Activated B cell treated with CpG ODN at 0.5 μM for 24 hours (primary cell): Measurements from ENCODE around the gene AKAP8L. TPM values are rescaled to one million over a fixed set of nuclear protein-coding genes. Genes with fewer than 3 reads are reported as not detected.
"Not testable (repeated sequence)": the region's sequence is repeated elsewhere in the genome, so short reads cannot be mapped to it uniquely, and the experiment has no call there.

Experiments used
- ATAC-seq: fragments of 200-7000 bp; cut with Tn5 transposase; one replicate; pipeline ENCODE4 v1.10.0; 2021; ENCODE audit warnings: low read depth, mild to moderate bottlenecking, moderate library complexity
- CTCF ChIA-PET: fragments of 350-600 bp; sonication (Branson Sonifier 250); formaldehyde crosslinking; loops from one replicate; lab custom pipeline; 2021; ENCODE audit warnings: antibody characterized with exemption; lab: Charles Lee
- POLR2A ChIA-PET: fragments of 350-600 bp; sonication (Branson Sonifier 250); formaldehyde crosslinking; loops from one replicate; lab custom pipeline; 2021; ENCODE audit warnings: antibody characterized with exemption; lab: Charles Lee
- DNase-seq: peaks from one replicate; pipeline ENCODE4 v3.0.0; 2022
- H3K27ac Mint-ChIP-seq: one replicate; pipeline ENCODE4 v1.8.0; 2020; ENCODE audit warnings: mixed read lengths
- H3K27me3 Mint-ChIP-seq: one replicate; pipeline ENCODE4 v1.8.0; 2021; ENCODE audit warnings: mixed read lengths
- H3K36me3 Mint-ChIP-seq: one replicate; pipeline ENCODE4 v1.8.0; 2021; ENCODE audit warnings: low read depth, mixed read lengths
- H3K4me1 Mint-ChIP-seq: one replicate; pipeline ENCODE4 v1.8.0; 2021; ENCODE audit warnings: mixed read lengths
- H3K4me3 Mint-ChIP-seq: one replicate; pipeline ENCODE4 v1.8.0; 2020; ENCODE audit warnings: mild to moderate bottlenecking, mixed read lengths
- H3K9me3 Mint-ChIP-seq: one replicate; pipeline ENCODE4 v1.8.0; 2020; ENCODE audit warnings: mixed read lengths
- CTCF ChIP-seq: fragments of 200-600 bp; IDR thresholded peaks from one replicate; pipeline ENCODE4 v1.8.0; 2022; ENCODE audit warnings: antibody characterized with exemption, mild to moderate bottlenecking
- intact Hi-C: fragments of 100-400 bp; cut with micrococcal nuclease; formaldehyde crosslinking; loops from one replicate; pipeline ENCODE4 v1.15.1; 2024
- total RNA-seq: library from RNA; stranded (reverse); gene quantifications from 2 replicates; pipeline ENCODE4 v1.2.3, GENCODE V29; 2022

AKAP8L gene
- total RNA-seq, 1 donor from 2014 or later, result 163 TPM

- ChIA-PET CTCF (no interaction called here), POLR2A (no interaction called here)
- Mint-ChIP-seq H3K4me3 (no peak overlapping the region), H3K36me3 (peaks cover 78% of the 10 kb centered on the region), H3K4me1 (no peaks in the 10 kb centered on the region), H3K27me3 (no peaks in the 10 kb centered on the region), H3K9me3 (no peaks in the 10 kb centered on the region), H3K27ac (no peak overlapping the region)
- no peak for ATAC-seq
- no peak for DNase-seq
- no peak for TF ChIP-seq CTCF
- intact Hi-C loops, result no loop called here
These were observed 53.5 kb downstream of the AKAP8L start for GRCh38 chr19:15365264-15365663.

DNA sequence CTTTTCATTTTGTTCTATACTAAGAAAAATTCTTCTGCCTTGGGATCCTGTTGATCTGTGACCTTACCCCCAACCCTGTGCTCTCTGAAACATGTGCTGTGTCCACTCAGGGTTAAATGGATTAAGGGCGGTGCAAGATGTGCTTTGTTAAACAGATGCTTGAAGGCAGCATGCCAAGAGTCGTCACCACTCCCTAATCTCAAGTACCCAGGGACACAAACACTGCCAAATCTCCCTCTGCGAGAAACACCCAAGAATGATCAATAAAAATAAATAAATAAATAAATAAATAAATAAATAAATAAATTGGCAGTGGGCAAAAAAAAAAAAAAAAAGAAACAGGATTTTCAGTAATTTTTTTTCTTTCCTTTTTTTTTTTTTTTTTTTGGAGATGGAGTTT is 55.0 kb downstream of the AKAP8L start:
- CTCF ChIA-PET, H3K4me3 Mint-ChIP-seq, DNase-seq, ATAC-seq, H3K4me1 Mint-ChIP-seq, H3K27ac Mint-ChIP-seq, H3K27me3 Mint-ChIP-seq, intact Hi-C loops, H3K9me3 Mint-ChIP-seq: not testable (repeated sequence)
- POLR2A ChIA-PET, result interaction anchor here (0.7 kb wide), 1 partner anchor 24 kb away, joined by 7 read pairs; no protein-coding TSS in a partner anchor
- H3K36me3 Mint-ChIP-seq, result peaks cover 75% of the 10 kb centered on the region

- H3K4me1 Mint-ChIP-seq, ATAC-seq, DNase-seq, H3K27ac Mint-ChIP-seq, POLR2A ChIA-PET, intact Hi-C loops, H3K27me3 Mint-ChIP-seq, H3K4me3 Mint-ChIP-seq, H3K9me3 Mint-ChIP-seq, CTCF ChIA-PET: not testable (repeated sequence)
- H3K36me3 Mint-ChIP-seq, result peaks cover 75% of the 10 kb centered on the region
These were observed 55.7 kb downstream of the AKAP8L start for GRCh38 chr19:15363048-15363447.

DNA sequence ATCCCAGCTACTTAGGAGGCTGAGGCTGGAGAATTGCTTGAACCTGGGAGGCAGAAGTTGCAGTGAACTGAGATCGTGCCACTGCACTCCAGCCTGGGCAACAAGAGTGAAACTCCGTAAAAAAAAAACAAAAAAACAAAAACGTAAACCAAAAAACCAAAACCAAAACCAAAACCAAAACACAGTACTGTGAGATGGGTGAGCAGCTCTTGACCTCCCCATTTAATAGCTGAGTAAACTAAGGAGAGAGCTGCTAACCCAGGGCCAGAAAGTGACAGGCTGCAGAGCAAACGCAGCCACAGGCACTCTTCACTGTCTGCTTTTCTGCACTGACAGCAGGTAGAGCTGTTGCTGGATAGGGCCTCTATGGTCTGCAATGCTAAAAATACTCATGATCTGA is 58.8 kb downstream of the AKAP8L start:
- H3K27me3 Mint-ChIP-seq, H3K9me3 Mint-ChIP-seq, H3K4me1 Mint-ChIP-seq, ATAC-seq, CTCF ChIA-PET, intact Hi-C loops, DNase-seq, H3K27ac Mint-ChIP-seq, H3K4me3 Mint-ChIP-seq: not testable (repeated sequence)
- POLR2A ChIA-PET, result interaction anchor here (0.6 to 3.9 kb wide), 3 partner anchors 19 to 42 kb away, joined by 3 to 17 read pairs (median 10); partner anchors contain the start of gene AKAP8
- H3K36me3 Mint-ChIP-seq, result peaks cover 66% of the 10 kb centered on the region

DNA sequence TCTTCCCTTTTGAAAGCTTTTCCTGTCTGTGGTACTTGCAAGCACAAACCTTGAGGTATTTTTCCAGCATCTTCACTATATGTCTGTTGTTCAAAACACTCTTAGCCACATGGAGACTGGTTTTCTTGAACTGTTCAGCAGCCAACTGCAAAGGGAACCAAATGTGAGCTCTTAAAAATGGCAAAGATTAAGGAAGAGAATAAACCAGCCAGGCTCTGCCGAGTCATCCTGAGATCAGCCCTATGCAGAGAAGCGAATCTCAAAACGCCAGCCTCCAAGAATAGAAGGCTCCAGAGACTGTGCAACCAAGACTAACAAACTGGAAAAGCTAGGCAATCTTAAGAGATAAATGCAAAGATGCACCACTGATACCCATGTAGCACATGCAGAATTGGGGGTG is 59.9 kb downstream of the AKAP8L start:
- TF ChIP-seq CTCF, result no peak
- peaks cover 70% of the 10 kb centered on the region for H3K36me3 Mint-ChIP-seq

DNA sequence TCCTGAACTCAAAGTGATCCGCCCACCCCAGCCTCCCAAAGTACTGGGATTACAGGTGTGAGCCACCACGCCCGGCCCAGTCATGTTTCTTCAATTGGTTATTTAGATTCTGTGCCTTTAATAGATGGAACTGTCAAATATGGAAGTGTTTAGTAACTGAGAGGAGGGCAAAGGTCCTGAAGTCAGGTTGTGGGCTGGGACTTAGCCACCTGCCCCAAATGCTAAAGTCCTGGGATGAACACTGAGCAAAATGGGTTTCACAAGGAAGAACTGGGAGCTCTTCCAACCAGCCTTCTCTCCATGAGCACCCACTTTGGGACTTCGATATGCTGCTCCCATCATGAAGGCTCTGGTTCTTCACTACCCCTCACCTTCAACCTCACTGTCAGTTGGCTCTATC is 60.9 kb downstream of the AKAP8L start:
- CTCF ChIA-PET, result no interaction called here
- intact Hi-C loops, result no loop called here
- TF ChIP-seq CTCF, result no peak
- Mint-ChIP-seq H3K27ac (no peak overlapping the region), H3K27me3 (no peaks in the 10 kb centered on the region), H3K9me3 (no peaks in the 10 kb centered on the region), H3K36me3 (peaks cover 73% of the 10 kb centered on the region), H3K4me3 (no peak overlapping the region), H3K4me1 (no peaks in the 10 kb centered on the region)
- POLR2A ChIA-PET, result no interaction called here
- ATAC-seq (no peak), DNase-seq (no peak)

More for the DNA sequence above, 59.9 kb downstream of the AKAP8L start:
- no peak for DNase-seq
- no peaks in the 10 kb centered on the region for H3K9me3 Mint-ChIP-seq
- POLR2A ChIA-PET, result interaction anchor here (0.6 to 3.9 kb wide), 2 partner anchors 20 to 26 kb away, joined by 7 to 17 read pairs; partner anchors contain the start of gene AKAP8
- no peak for ATAC-seq
- no peak overlapping the region for H3K4me3 Mint-ChIP-seq
- CTCF ChIA-PET, result no interaction called here
- no peak overlapping the region for H3K27ac Mint-ChIP-seq
- H3K27me3 Mint-ChIP-seq, result no peaks in the 10 kb centered on the region
- intact Hi-C loops, result no loop called here
- H3K4me1 Mint-ChIP-seq, result no peaks in the 10 kb centered on the region
